ENCODE results near the gene KCNH3.

DNA sequence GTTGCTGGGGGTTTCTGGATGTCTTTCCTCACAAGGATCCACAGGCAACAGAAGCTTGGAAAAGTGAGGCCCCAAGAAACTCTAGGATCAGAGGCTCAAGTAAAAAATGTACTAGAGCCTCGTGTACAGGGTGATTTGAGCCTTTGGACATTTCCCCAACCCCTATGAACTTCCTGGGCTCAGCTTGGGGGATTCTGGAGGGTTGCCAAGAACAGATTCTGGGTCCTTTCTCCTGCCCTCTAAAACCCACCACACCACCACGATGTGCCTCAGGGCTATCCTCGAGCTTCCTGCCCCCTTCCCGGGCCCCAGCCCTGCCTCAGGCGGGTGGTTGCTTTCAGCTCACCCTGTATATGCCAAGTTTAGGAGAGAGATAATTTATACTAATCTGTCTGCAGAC, 66.0 kb downstream of the KCNH3 start:
- TF ChIP-seq, protein P1, sequence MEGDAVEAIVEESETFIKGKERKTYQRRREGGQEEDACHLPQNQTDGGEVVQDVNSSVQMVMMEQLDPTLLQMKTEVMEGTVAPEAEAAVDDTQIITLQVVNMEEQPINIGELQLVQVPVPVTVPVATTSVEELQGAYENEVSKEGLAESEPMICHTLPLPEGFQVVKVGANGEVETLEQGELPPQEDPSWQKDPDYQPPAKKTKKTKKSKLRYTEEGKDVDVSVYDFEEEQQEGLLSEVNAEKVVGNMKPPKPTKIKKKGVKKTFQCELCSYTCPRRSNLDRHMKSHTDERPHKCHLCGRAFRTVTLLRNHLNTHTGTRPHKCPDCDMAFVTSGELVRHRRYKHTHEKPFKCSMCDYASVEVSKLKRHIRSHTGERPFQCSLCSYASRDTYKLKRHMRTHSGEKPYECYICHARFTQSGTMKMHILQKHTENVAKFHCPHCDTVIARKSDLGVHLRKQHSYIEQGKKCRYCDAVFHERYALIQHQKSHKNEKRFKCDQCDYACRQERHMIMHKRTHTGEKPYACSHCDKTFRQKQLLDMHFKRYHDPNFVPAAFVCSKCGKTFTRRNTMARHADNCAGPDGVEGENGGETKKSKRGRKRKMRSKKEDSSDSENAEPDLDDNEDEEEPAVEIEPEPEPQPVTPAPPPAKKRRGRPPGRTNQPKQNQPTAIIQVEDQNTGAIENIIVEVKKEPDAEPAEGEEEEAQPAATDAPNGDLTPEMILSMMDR (conservative IDR thresholded peaks at IDR 0.05; ENCODE audit: low read length) = no peak
- TF ChIP-seq EZH2phosphoT487 (IDR thresholded peaks at IDR 0.05; ENCODE audit: borderline replicate concordance) = no peak
